IMR-90 (cell line): ENCODE measurements around the gene GRAMD4. TPM values are rescaled to one million over a fixed set of nuclear protein-coding genes. Genes with fewer than 3 reads are reported as not detected.

Experiments
- ATAC-seq: fragments of 200-7000 bp; cut with Tn5 transposase; 2 replicates; pipeline ENCODE4 v1.9.1; 2020; ENCODE audit warnings: low read depth, mild to moderate bottlenecking, moderate library complexity
- BruUV-seq: library from RNA; stranded (reverse); fragments of 400-500 nt; replicated peaks from 2 replicates; lab custom pipeline; 2021; lab: Mats Ljungman, UMichigan
- CTCF ChIA-PET: fragments of 300-600 bp; formaldehyde crosslinking; extraction: SDS; loops from one replicate; lab custom pipeline; 2021; ENCODE audit warnings: antibody characterized with exemption; lab: Yijun Ruan, JAX
- POLR2A ChIA-PET: fragments of 300-600 bp; sonication (Branson Sonifier 250); formaldehyde crosslinking; loops from one replicate; lab custom pipeline; 2022; ENCODE audit warnings: antibody characterized with exemption; ENCODE audit not compliant: unreplicated experiment; lab: Charles Lee
- DNase-seq: peaks from one replicate; pipeline ENCODE4 v3.0.0; 2013
- H2AFZ ChIP-seq: replicated peaks from 2 replicates; pipeline ENCODE3; 2013; ENCODE audit warnings: low read length, mild to moderate bottlenecking; ENCODE audit not compliant: poor library complexity
- H2AK5ac ChIP-seq: 2 replicates; pipeline ENCODE4 v1.6.1; 2013; ENCODE audit warnings: low read depth, low read length, inconsistent platforms
- H2AK9ac ChIP-seq: replicated peaks from 2 replicates; pipeline ENCODE3; 2013; ENCODE audit warnings: mild to moderate bottlenecking, low read depth, low read length, moderate library complexity; ENCODE audit not compliant: poor library complexity
- H2BK120ac ChIP-seq: 2 replicates; pipeline ENCODE4 v1.6.1; 2013; ENCODE audit warnings: low read depth, low read length, inconsistent platforms
- H2BK15ac ChIP-seq: 3 replicates; pipeline ENCODE4 v1.6.1; 2013; ENCODE audit warnings: low read depth, low read length, inconsistent platforms
- H2BK20ac ChIP-seq: 2 replicates; pipeline ENCODE4 v1.6.1; 2013; ENCODE audit warnings: low read depth, mild to moderate bottlenecking, inconsistent platforms, low read length, moderate library complexity
- H2BK5ac ChIP-seq: 2 replicates; pipeline ENCODE4 v1.6.1; 2013; ENCODE audit warnings: mild to moderate bottlenecking, low read depth, low read length, inconsistent platforms; ENCODE audit not compliant: poor library complexity, severe bottlenecking
- H3K14ac ChIP-seq: replicated peaks from 2 replicates; pipeline ENCODE4 v1.6.1; 2013; ENCODE audit warnings: low read depth, low read length, inconsistent platforms
- H3K18ac ChIP-seq: 2 replicates; pipeline ENCODE4 v1.6.1; 2013; ENCODE audit warnings: low read depth, low read length, control low read depth
- H3K23ac ChIP-seq: 2 replicates; pipeline ENCODE4 v1.6.1; 2013; ENCODE audit warnings: low read depth, low read length, inconsistent platforms
- H3K27ac ChIP-seq: 2 replicates; pipeline ENCODE4 v1.5.1; 2013; ENCODE audit warnings: mild to moderate bottlenecking, control low read depth, low read length; ENCODE audit not compliant: insufficient read depth
- H3K27me3 ChIP-seq: 2 replicates; pipeline ENCODE4 v1.6.1; 2013; ENCODE audit warnings: low read length; ENCODE audit not compliant: control insufficient read depth, insufficient read depth
- H3K36me3 ChIP-seq: 2 replicates; pipeline ENCODE4 v1.6.1; 2013; ENCODE audit warnings: low read length, mixed read lengths; ENCODE audit not compliant: control insufficient read depth, insufficient read depth
- H3K4ac ChIP-seq: 2 replicates; pipeline ENCODE4 v1.6.1; 2013; ENCODE audit warnings: low read depth, low read length, inconsistent platforms
- H3K4me1 ChIP-seq: 2 replicates; pipeline ENCODE4 v1.6.1; 2013; ENCODE audit warnings: low read length, mixed read lengths; ENCODE audit not compliant: control insufficient read depth, insufficient read depth
- H3K4me2 ChIP-seq: 2 replicates; pipeline ENCODE4 v1.6.1; 2013; ENCODE audit warnings: low read depth, mild to moderate bottlenecking, control low read depth, low read length, moderate library complexity
- H3K4me3 ChIP-seq: 2 replicates; pipeline ENCODE4 v1.5.1; 2013; ENCODE audit warnings: low read depth, mild to moderate bottlenecking, control low read depth, low read length, moderate library complexity; ENCODE audit not compliant: insufficient read depth
- H3K56ac ChIP-seq: 2 replicates; pipeline ENCODE4 v1.6.1; 2013; ENCODE audit warnings: low read length, inconsistent platforms; ENCODE audit not compliant: insufficient read depth; ENCODE audit errors: extremely low read depth
- H3K79me1 ChIP-seq, 2 experiments: 2 replicates each; pipeline ENCODE4 v1.6.1; 2013; ENCODE audit warnings: low read length in 2 of 2, inconsistent platforms in 1 of 2, low read depth in 1 of 2
- H3K9ac ChIP-seq: 2 replicates; pipeline ENCODE4 v1.6.1; 2013; ENCODE audit warnings: low read depth, low read length, control low read depth
- H3K9me1 ChIP-seq: 2 replicates; pipeline ENCODE4 v1.6.1; 2013; ENCODE audit warnings: low read length, inconsistent platforms; ENCODE audit not compliant: insufficient read depth
- H3K9me3 ChIP-seq: 2 replicates; pipeline ENCODE4 v1.6.1; 2013; ENCODE audit warnings: low read length; ENCODE audit not compliant: control insufficient read depth, insufficient read depth
- H4K20me1 ChIP-seq: 2 replicates; pipeline ENCODE4 v1.6.1; 2013; ENCODE audit warnings: low read length, inconsistent platforms; ENCODE audit not compliant: insufficient read depth
- H4K5ac ChIP-seq: 2 replicates; pipeline ENCODE4 v1.6.1; 2013; ENCODE audit warnings: mild to moderate bottlenecking, low read depth, low read length, control low read depth
- H4K8ac ChIP-seq, 2 experiments: 2 replicates each; pipeline ENCODE4 v1.6.1; 2013; ENCODE audit warnings: low read depth in 2 of 2, low read length in 2 of 2, control low read depth in 1 of 2, inconsistent platforms in 1 of 2
- H4K91ac ChIP-seq: 2 replicates; pipeline ENCODE4 v1.6.1; 2013; ENCODE audit warnings: low read depth, low read length, inconsistent platforms; ENCODE audit not compliant: insufficient read depth
- BHLHE40 ChIP-seq: fragments of 150-350 bp; IDR thresholded peaks from 2 replicates; pipeline ENCODE4 v1.6.1; 2016; ENCODE audit warnings: mild to moderate bottlenecking, low read depth, low read length
- CEBPB ChIP-seq: IDR thresholded peaks from 2 replicates; pipeline ENCODE4 v1.6.1; 2012; ENCODE audit warnings: low read depth, low read length, improper control_type of control experiment
- CHD1 ChIP-seq: IDR thresholded peaks from 2 replicates; pipeline ENCODE4 v1.6.1; 2012; ENCODE audit warnings: low read depth, low read length, improper control_type of control experiment
- FOS ChIP-seq: fragments of 150-350 bp; IDR thresholded peaks from 2 replicates; pipeline ENCODE4 v1.6.1; 2016; ENCODE audit warnings: low read depth, low read length
- POLR2A ChIP-seq: IDR thresholded peaks from 2 replicates; pipeline ENCODE4 v1.6.1; 2012; ENCODE audit warnings: mild to moderate bottlenecking, low read depth, low read length
- RAD21 ChIP-seq: IDR thresholded peaks from 2 replicates; pipeline ENCODE4 v1.6.1; 2012; ENCODE audit warnings: low read length, improper control_type of control experiment
- SMC3 ChIP-seq: fragments of 150-350 bp; IDR thresholded peaks from 2 replicates; pipeline ENCODE4 v1.6.1; 2016; ENCODE audit warnings: low read depth, mild to moderate bottlenecking, antibody characterized with exemption, low read length, moderate library complexity
- WGBS, 2 experiments: methylation state at CpG; one replicate each; pipeline versions ENCODE4 v1.1.5 to v1.1.7; 2013; ENCODE audit warnings: missing lambda C conversion rate in 2 of 2; ENCODE audit not compliant: insufficient read length in 1 of 2; ENCODE audit errors: extremely low coverage in 2 of 2; 5-methylcytosine and 5-hydroxymethylcytosine counted together
- dilution Hi-C: fragments of 300-500 bp; cut with HindIII; formaldehyde crosslinking; loops from one replicate; pipeline ENCODE4 v1.14.3; 2018; ENCODE audit warnings: low sequenced_read_pairs; ENCODE audit not compliant: unreplicated experiment
- in situ Hi-C: fragments of 300-500 bp; cut with MboI; formaldehyde crosslinking; loops from 3 replicates; pipeline ENCODE4 v1.14.3; 2019; ENCODE audit warnings: low sequenced_read_pairs, inconsistent platforms, mixed read lengths
- intact Hi-C: fragments of 100-400 bp; cut with micrococcal nuclease; formaldehyde crosslinking; loops from 2 replicates; pipeline ENCODE4 v1.10.0; 2022
- polyA plus RNA-seq, 3 experiments: library from polyadenylated mRNA; depleted of rRNA; stranded (reverse); fragments of >200 nt; gene quantifications; 2 replicates each; pipeline ENCODE4 v1.2.3, GENCODE V29; 2012; ENCODE audit warnings: low replicate concordance in 1 of 3
- total RNA-seq: library from RNA; depleted of rRNA; stranded (reverse); fragments of >200 nt; gene quantifications from 2 replicates; pipeline ENCODE4 v1.2.3, GENCODE V29; 2012
- TF ChIP-seq, protein P1 (sequence below): fragments of 150-350 bp; IDR thresholded peaks from 2 replicates; pipeline ENCODE4 v1.6.1; 2017; ENCODE audit warnings: mild to moderate bottlenecking, antibody characterized with exemption, low read length, low read depth
- TF ChIP-seq, protein P2 (sequence below): conservative IDR thresholded peaks from 2 replicates; pipeline ENCODE4 v1.5.1; 2012; ENCODE audit warnings: mild to moderate bottlenecking, low read depth, low read length, improper control_type of control experiment
- TF ChIP-seq, protein P3 (sequence below): fragments of 150-350 bp; IDR thresholded peaks from 2 replicates; pipeline ENCODE4 v1.6.1; 2016; ENCODE audit warnings: low read depth, mild to moderate bottlenecking, low read length, moderate library complexity, borderline replicate concordance

GRAMD4 gene
- total and polyA plus RNA-seq, 2 of the 4 experiments (the other 2 are of a cell fraction), result 2.7 to 5.8 TPM

DNA sequence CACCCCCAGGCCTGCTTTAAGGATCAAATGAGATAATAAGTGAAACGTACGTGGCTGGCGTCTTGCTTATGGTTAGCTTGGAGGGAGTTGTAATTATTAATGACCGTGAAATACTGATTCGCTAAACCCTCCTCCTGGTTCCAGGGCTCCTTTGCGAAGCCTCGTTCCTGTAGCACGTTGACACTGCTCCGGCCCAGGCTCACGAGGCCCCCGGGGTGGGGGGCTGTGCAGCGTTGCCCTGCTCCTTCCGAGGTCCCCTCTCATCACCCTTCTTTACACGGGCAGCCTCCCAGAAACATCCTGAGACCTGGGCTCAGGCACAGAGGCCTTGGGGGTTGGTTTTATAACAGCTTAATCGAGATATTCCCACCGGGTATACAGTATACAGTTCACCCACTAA lies 9.1 kb downstream of the GRAMD4 start:
- Histone ChIP-seq H3K4me3 (no peak overlapping the region), H4K20me1 (peaks cover 9% of the 10 kb centered on the region), H3K27me3 (no peaks in the 10 kb centered on the region), H2BK20ac (no peak overlapping the region), H3K4ac (no peak overlapping the region), H3K36me3 (peaks cover 4% of the 10 kb centered on the region; the same call in 1 of the 2 replicates), H3K27ac (no peak overlapping the region), H4K5ac (no peak overlapping the region), H2BK5ac (no peak overlapping the region), H2AK5ac (no peak overlapping the region), H3K4me2 (no peak overlapping the region), H4K8ac (no peak overlapping the region), H3K79me1 (no peaks in the 10 kb centered on the region), H2AK9ac (no peak overlapping the region), H2AFZ (no peak overlapping the region), H3K14ac (no peak overlapping the region), H4K91ac (no peak overlapping the region), H2BK15ac (no peak overlapping the region), H3K23ac (no peak overlapping the region), H3K9ac (no peak overlapping the region), H3K9me3 (no peaks in the 10 kb centered on the region), H3K9me1 (no peaks in the 10 kb centered on the region), H3K18ac (no peak overlapping the region), H3K56ac (no peak overlapping the region), H3K4me1 (peaks cover 4% of the 10 kb centered on the region), H2BK120ac (no peak overlapping the region)
- TF ChIP-seq CEBPB (no peak), BHLHE40 (no peak), RAD21 (no peak), FOS (no peak), POLR2A (no peak), SMC3 (no peak), CHD1 (no peak)
- TF ChIP-seq, protein P1, sequence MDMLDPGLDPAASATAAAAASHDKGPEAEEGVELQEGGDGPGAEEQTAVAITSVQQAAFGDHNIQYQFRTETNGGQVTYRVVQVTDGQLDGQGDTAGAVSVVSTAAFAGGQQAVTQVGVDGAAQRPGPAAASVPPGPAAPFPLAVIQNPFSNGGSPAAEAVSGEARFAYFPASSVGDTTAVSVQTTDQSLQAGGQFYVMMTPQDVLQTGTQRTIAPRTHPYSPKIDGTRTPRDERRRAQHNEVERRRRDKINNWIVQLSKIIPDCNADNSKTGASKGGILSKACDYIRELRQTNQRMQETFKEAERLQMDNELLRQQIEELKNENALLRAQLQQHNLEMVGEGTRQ, result no peak
- TF ChIP-seq, protein P2, sequence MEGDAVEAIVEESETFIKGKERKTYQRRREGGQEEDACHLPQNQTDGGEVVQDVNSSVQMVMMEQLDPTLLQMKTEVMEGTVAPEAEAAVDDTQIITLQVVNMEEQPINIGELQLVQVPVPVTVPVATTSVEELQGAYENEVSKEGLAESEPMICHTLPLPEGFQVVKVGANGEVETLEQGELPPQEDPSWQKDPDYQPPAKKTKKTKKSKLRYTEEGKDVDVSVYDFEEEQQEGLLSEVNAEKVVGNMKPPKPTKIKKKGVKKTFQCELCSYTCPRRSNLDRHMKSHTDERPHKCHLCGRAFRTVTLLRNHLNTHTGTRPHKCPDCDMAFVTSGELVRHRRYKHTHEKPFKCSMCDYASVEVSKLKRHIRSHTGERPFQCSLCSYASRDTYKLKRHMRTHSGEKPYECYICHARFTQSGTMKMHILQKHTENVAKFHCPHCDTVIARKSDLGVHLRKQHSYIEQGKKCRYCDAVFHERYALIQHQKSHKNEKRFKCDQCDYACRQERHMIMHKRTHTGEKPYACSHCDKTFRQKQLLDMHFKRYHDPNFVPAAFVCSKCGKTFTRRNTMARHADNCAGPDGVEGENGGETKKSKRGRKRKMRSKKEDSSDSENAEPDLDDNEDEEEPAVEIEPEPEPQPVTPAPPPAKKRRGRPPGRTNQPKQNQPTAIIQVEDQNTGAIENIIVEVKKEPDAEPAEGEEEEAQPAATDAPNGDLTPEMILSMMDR, result no peak
- TF ChIP-seq, protein P3, sequence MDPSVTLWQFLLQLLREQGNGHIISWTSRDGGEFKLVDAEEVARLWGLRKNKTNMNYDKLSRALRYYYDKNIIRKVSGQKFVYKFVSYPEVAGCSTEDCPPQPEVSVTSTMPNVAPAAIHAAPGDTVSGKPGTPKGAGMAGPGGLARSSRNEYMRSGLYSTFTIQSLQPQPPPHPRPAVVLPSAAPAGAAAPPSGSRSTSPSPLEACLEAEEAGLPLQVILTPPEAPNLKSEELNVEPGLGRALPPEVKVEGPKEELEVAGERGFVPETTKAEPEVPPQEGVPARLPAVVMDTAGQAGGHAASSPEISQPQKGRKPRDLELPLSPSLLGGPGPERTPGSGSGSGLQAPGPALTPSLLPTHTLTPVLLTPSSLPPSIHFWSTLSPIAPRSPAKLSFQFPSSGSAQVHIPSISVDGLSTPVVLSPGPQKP, result no peak
- ChIA-PET CTCF (no interaction called here), POLR2A (no interaction called here)
- in situ Hi-C loops, result no loop called here
- ATAC-seq, result no peak
- intact Hi-C loops, result no loop called here
- no peak for DNase-seq
- BruUV-seq, result no TSS peak
- WGBS, 2 experiments, result no CpG with 5 or more reads among the region's 16 CpGs
- dilution Hi-C loops, result no loop called here
